SK-N-MC (cell line): ENCODE measurements around the gene CFAP45.

ENCODE experiments used
- EZH2 ChIP-seq: fragments of 200-600 bp; sonication (generic); IDR thresholded peaks from one replicate; pipeline ENCODE4 v1.6.1; 2017; ENCODE audit warnings: antibody characterized with exemption
- POLR2AphosphoS5 ChIP-seq: IDR thresholded peaks from 2 replicates; pipeline ENCODE4 v1.6.1; 2012; ENCODE audit warnings: mild to moderate bottlenecking, low read depth, low read length, borderline replicate concordance

GRCh38 chr1:159913451-159914192, 13.7 kb upstream of the CFAP45 start:
- TF ChIP-seq POLR2AphosphoS5 (no peak), EZH2 (no peak)
